ENCODE measurements around the gene CCDC182.
A peak's percentile ranks its signal among the peaks of the same experiment; 100 is the strongest.

Gene CCDC182

DNA sequence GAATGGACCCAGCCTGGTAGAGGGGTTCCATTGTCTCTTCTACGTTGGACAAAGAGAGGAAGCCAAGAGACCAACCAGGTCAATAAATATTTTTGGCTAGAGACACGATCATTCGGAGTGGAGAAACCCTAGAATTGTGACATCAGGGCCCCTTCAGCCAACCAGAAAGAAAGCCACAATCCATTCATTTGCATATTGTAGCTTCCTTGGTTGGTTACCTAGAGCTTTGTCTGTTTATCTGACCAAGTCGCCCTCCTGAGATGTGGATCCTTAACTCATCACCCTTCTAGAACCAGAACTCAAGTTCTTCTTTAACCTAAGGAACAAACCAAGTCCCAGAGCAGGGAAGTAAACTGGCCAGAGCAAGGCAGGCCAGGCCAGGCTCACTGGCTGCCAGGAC is at the start of gene CCDC182:
TSS of gene CCDC182 (minus strand) at position 58 of the 400 bp plus-strand sequence. CDS start at position 31, 27 bp downstream.
- ChIA-PET POLR2A (no interaction called here), CTCF (interaction anchor here (0.6 to 3.0 kb wide), 9 partner anchors 12 to 737 kb away, joined by 3 to 47 read pairs (median 4); no protein-coding TSS in a partner anchor)
- no peak for DNase-seq (ENCODE audit: low read depth, low spot score)
- no peak for TF ChIP-seq CTCF (IDR thresholded peaks at IDR 0.05; ENCODE audit: insufficient read depth, low read length, missing control alignments)
- H3K4me3 ChIP-seq (ENCODE audit: low read depth, low read length): no peak within 1 kb of the TSS

DNA sequence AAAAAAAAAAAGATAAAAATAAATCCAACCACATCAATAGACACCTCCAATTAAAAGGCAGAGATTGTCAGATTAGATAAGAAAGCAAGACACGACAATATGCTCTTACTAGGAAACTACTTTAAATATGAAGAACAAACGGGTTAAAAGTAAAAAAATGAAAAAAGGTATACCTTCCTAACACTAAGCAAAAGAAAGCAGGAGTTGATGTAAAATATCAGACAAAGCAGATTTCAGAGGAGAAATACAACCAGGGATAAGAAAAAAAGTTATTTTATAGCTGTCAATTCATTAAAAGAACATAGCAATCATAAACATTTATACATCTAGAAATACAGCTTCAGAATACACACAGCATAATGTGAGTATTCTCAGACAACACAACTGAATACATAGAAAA is 49.7 kb upstream of the CCDC182 start:
- no peak for TF ChIP-seq CTCF (IDR thresholded peaks at IDR 0.05; ENCODE audit: insufficient read depth, low read length, missing control alignments)
- POLR2A ChIA-PET: interaction anchor here (0.6 kb wide), 1 partner anchor 19 kb away, joined by 4 read pairs; no protein-coding TSS in a partner anchor
- no peak for DNase-seq (ENCODE audit: low read depth, low spot score)
- H3K4me3 ChIP-seq (ENCODE audit: low read depth, low read length): no peak overlapping the region
- CTCF ChIA-PET: interaction anchor here (1.4 to 3.0 kb wide), 2 partner anchors 11 to 39 kb away, joined by 8 to 11 read pairs; no protein-coding TSS in a partner anchor

GRCh38 chr17:57788725-57789124 is 43.6 kb upstream of the CCDC182 start:
- no peak for TF ChIP-seq CTCF (IDR thresholded peaks at IDR 0.05; ENCODE audit: insufficient read depth, low read length, missing control alignments)
- ChIA-PET POLR2A (no interaction called here), CTCF (no interaction called here)
- no peak for DNase-seq (ENCODE audit: low read depth, low spot score)
- H3K4me3 ChIP-seq (ENCODE audit: low read depth, low read length): no peak overlapping the region

GRCh38 chr17:57785022-57785421 is 39.9 kb upstream of the CCDC182 start:
- no peak for DNase-seq (ENCODE audit: low read depth, low spot score)
- no peak overlapping the region for H3K4me3 ChIP-seq (ENCODE audit: low read depth, low read length)
- ChIA-PET CTCF (interaction anchor here (1.7 to 3.9 kb wide), 6 partner anchors 7 to 187 kb away, joined by 4 to 24 read pairs (median 12); no protein-coding TSS in a partner anchor), POLR2A (no interaction called here)
- no peak for TF ChIP-seq CTCF (IDR thresholded peaks at IDR 0.05; ENCODE audit: insufficient read depth, low read length, missing control alignments)

DNA sequence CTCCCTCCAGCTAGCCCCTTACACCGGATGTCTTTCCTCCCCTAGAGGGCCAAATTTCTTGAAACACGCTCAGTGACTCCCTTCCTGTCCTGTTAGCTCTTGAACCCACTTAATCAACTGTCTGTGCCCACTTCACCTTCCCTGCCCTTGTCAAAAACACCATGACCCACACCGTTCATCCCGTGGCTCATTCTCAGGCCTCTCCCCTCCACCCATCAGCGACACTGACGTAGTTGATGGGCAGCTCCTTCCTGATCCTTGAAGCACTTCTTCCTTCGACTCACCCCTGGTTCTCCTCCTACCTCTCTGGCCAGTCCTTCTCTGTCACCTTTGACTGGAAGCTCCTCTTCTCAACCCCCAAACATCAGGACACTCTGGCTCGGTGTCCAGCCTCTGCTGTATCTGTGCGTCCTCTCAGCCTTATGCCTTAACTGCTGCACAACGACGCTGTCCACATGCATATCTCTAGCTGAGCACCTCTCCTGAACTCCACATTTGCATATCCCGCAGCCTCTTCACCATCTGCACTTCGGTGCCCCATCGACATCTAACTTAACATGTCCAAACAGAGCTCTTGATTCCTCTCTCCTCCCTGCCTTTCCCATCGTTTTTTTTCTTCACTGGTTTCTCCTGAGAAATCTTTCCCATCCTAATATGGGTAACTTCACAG is 39.3 kb upstream of the CCDC182 start:
- DNase-seq (ENCODE audit: low read depth, low spot score): no peak
- ChIA-PET POLR2A (no interaction called here), CTCF (interaction anchor here (1.0 to 4.1 kb wide), 21 partner anchors 8 to 663 kb away, joined by 3 to 24 read pairs (median 8); partner anchors contain the start of gene CCDC182)
- no peak for TF ChIP-seq CTCF (IDR thresholded peaks at IDR 0.05; ENCODE audit: insufficient read depth, low read length, missing control alignments)
- no peak overlapping the region for H3K4me3 ChIP-seq (ENCODE audit: low read depth, low read length)

- no peak overlapping the region for H3K4me3 ChIP-seq (ENCODE audit: low read depth, low read length)
- no peak for DNase-seq (ENCODE audit: low read depth, low spot score)
- peak; percentile 81 for TF ChIP-seq CTCF (IDR thresholded peaks at IDR 0.05; ENCODE audit: insufficient read depth, low read length, missing control alignments)
- ChIA-PET POLR2A (no interaction called here), CTCF (interaction anchor here (0.9 to 4.1 kb wide), 29 partner anchors 9 to 662 kb away, joined by 3 to 24 read pairs (median 7); partner anchors contain the start of gene CCDC182)
These were observed 38.2 kb upstream of the CCDC182 start for GRCh38 chr17:57783338-57783742.

All from AG04449 (cell line).